ENCODE measurements around the gene ACER2.

The ACER2 gene

DNA sequence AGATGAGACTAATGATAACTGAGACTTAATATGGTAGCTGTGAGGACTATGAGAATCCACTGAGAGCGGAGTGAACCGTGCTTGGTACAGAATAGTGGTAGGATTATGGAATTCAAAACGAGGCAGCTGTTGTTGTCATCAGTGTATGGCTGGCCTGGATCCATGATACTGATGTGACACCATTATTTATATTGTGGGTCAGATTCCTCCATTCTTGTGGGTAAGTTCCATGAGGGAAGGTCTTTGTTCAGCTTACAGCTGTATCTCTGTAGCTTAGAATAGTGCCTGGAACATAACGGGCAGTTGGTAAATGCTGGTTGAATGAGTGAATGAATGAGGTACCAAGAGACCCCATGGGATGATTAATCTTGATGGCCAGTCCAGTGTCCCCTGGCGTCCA lies 61.8 kb downstream of the ACER2 start:
- TF ChIP-seq HDGF (IDR thresholded peaks at IDR 0.05; ENCODE audit: borderline replicate concordance) (no peak), BHLHE40 (IDR thresholded peaks at IDR 0.05; ENCODE audit: borderline replicate concordance) (no peak), ARNT (IDR thresholded peaks at IDR 0.05) (no peak), ELF4 (IDR thresholded peaks at IDR 0.05) (no peak), L3MBTL2 (conservative IDR thresholded peaks at IDR 0.05) (no peak), LEF1 (IDR thresholded peaks at IDR 0.05; ENCODE audit: borderline replicate concordance) (no peak), ZNF384 (IDR thresholded peaks at IDR 0.05) (no peak), FOXM1 (IDR thresholded peaks at IDR 0.05; ENCODE audit: borderline replicate concordance) (no peak), FOXK2 (IDR thresholded peaks at IDR 0.05) (no peak), NFRKB (IDR thresholded peaks at IDR 0.05) (no peak), SP1 (IDR thresholded peaks at IDR 0.05) (no peak)
- TF ChIP-seq, protein P1, sequence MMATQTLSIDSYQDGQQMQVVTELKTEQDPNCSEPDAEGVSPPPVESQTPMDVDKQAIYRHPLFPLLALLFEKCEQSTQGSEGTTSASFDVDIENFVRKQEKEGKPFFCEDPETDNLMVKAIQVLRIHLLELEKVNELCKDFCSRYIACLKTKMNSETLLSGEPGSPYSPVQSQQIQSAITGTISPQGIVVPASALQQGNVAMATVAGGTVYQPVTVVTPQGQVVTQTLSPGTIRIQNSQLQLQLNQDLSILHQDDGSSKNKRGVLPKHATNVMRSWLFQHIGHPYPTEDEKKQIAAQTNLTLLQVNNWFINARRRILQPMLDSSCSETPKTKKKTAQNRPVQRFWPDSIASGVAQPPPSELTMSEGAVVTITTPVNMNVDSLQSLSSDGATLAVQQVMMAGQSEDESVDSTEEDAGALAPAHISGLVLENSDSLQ (IDR thresholded peaks at IDR 0.05), result no peak
- ChIA-PET CTCF (interaction anchor here (1.1 kb wide), 1 partner anchor 469 kb away, joined by 3 read pairs; no protein-coding TSS in a partner anchor), POLR2A (no interaction called here)
- no peak for DNase-seq (ENCODE audit: extremely low spot score)

DNA sequence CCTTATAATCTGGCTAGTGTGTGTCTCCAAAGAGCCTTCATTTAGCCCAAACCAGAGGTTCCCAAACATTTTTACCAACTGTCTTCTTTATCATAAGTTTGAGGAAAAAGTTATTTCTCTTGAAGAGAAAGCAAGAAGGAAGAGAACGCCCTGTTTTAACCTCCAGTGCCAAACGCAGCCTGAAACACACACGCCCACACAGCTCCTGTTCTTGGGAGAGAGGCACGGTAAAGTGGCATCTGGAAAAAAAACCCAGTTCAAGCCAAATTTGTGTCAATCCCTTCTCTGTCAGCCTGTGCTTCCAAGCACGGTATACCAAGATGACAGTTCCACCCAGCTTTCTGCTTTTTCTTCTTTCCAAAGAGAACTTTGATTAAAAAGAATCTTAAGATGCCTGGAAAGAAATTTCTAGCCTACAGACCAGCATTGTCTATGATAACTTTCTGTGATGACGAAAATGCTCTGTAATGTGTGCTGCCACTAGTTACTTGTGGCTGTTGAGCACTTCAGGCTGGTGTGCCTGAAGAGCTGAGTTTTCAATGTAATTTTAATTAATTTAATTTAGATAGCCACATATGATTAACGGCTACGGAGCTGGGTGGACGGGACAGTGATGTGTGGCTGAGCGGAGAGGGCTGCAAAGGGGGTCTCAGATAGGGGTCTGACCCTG lies 62.3 kb downstream of the ACER2 start:
- ChIA-PET POLR2A (no interaction called here), CTCF (interaction anchor here (0.7 to 1.1 kb wide), 2 partner anchors 171 to 469 kb away, joined by 3 read pairs; no protein-coding TSS in a partner anchor)

DNA sequence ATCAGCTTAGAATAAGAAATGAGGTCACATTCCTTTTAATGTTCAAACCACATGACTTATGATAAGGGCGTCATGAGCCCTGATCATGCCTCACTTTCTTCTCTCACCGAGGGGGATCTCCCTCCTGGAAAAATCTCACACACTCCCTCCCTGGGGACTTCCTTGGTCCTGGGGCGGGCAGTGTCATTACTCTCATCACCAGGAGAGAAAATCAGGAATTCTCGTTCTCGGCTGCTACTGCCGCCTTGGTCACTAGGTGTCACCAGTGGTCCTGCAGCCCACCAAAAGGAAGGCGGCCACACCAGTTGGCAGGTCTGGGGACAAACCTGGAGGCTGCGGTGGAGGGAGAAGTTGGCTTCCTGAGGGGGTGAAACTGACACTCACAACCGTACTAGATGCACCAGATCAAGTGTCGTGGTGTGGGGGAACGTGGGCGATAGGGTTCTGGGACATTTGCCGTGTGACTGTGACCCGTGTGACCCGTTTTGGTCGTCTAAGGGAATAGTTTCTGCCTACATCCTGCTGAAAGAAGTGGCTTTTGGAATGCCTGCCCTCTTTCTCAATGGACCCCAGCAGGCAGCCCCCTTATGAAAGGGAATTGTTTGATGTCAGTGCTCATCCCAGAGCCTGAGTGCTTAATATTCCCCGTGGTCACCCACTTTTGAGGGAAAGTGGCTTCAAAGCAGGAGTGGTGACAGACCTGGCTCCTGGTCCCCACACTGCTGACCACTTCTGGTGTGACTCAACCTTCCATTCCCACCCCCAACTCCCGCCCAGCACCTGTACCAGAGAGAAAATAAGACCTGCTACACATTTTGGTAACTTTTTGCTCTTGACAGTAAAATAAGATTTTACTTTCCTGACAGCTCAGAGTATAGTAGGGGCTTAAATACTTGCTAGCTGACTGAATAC lies 63.2 kb downstream of the ACER2 start:
- CTCF ChIA-PET, result interaction anchor here (0.7 to 1.1 kb wide), 2 partner anchors 170 to 468 kb away, joined by 3 read pairs; no protein-coding TSS in a partner anchor
- POLR2A ChIA-PET, result no interaction called here
- peak; percentile 89 for DNase-seq (ENCODE audit: extremely low spot score)
- TF ChIP-seq TARDBP (IDR thresholded peaks at IDR 0.05), result no peak
- no peak for TF ChIP-seq LEF1 (IDR thresholded peaks at IDR 0.05; ENCODE audit: borderline replicate concordance)
- no peak for TF ChIP-seq BHLHE40 (IDR thresholded peaks at IDR 0.05; ENCODE audit: borderline replicate concordance)
- no peak for TF ChIP-seq NFRKB (IDR thresholded peaks at IDR 0.05)
- no peak for TF ChIP-seq HDGF (IDR thresholded peaks at IDR 0.05; ENCODE audit: borderline replicate concordance)
- no peak for TF ChIP-seq FOXK2 (IDR thresholded peaks at IDR 0.05)
- TF ChIP-seq FOXA1 (IDR thresholded peaks at IDR 0.05), result no peak
- TF ChIP-seq L3MBTL2 (conservative IDR thresholded peaks at IDR 0.05), result no peak
- no peak for TF ChIP-seq ZNF384 (IDR thresholded peaks at IDR 0.05)
- TF ChIP-seq ELF4 (IDR thresholded peaks at IDR 0.05), result no peak
- no peak for TF ChIP-seq CTBP1 (IDR thresholded peaks at IDR 0.05; ENCODE audit: borderline replicate concordance)
- TF ChIP-seq, protein P1 (IDR thresholded peaks at IDR 0.05), result no peak
- no peak for TF ChIP-seq ARNT (IDR thresholded peaks at IDR 0.05)
- no peak for TF ChIP-seq FOXM1 (IDR thresholded peaks at IDR 0.05; ENCODE audit: borderline replicate concordance)
- TF ChIP-seq SP1 (IDR thresholded peaks at IDR 0.05), result no peak

More for the DNA sequence above, 62.3 kb downstream of the ACER2 start:
- TF ChIP-seq ARNT (IDR thresholded peaks at IDR 0.05), result no peak
- TF ChIP-seq L3MBTL2 (conservative IDR thresholded peaks at IDR 0.05), result no peak
- TF ChIP-seq, protein P1 (IDR thresholded peaks at IDR 0.05), result no peak
- TF ChIP-seq TARDBP (IDR thresholded peaks at IDR 0.05), result no peak
- TF ChIP-seq SUZ12 (IDR thresholded peaks at IDR 0.05), result no peak
- TF ChIP-seq HDGF (IDR thresholded peaks at IDR 0.05; ENCODE audit: borderline replicate concordance), result no peak
- no peak for TF ChIP-seq FOXK2 (IDR thresholded peaks at IDR 0.05)
- no peak for TF ChIP-seq SP1 (IDR thresholded peaks at IDR 0.05)
- TF ChIP-seq ZNF384 (IDR thresholded peaks at IDR 0.05), result no peak
- TF ChIP-seq FOXA1 (IDR thresholded peaks at IDR 0.05), result no peak
- no peak for TF ChIP-seq FOXM1 (IDR thresholded peaks at IDR 0.05; ENCODE audit: borderline replicate concordance)
- no peak for TF ChIP-seq LEF1 (IDR thresholded peaks at IDR 0.05; ENCODE audit: borderline replicate concordance)
- no peak for TF ChIP-seq CTBP1 (IDR thresholded peaks at IDR 0.05; ENCODE audit: borderline replicate concordance)
- TF ChIP-seq ELF4 (IDR thresholded peaks at IDR 0.05), result no peak
- no peak for TF ChIP-seq BHLHE40 (IDR thresholded peaks at IDR 0.05; ENCODE audit: borderline replicate concordance)
- DNase-seq (ENCODE audit: extremely low spot score), result no peak

DNA sequence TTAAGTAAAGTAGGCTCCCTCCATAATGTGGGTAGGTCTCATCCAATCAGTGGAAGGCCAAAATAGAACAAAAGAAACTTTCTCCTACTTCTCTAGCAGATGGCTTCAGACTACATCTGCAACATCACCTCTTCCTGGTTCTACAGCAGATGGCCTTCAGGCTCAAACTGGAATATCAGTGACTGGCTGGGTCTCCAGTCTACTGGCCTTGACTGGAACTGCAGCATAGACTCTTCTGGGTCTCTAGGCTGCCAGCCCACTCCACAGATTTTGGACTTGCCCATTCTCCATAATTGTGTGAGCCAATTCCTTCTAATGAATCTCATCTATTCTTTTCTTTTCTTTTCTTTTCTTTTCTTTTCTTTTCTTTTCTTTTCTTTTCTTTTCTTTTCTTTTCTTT lies 64.8 kb downstream of the ACER2 start:
- CTCF ChIA-PET, result interaction anchor here (0.7 kb wide), 1 partner anchor 727 kb away, joined by 4 read pairs; no protein-coding TSS in a partner anchor
- TF ChIP-seq FOXM1 (IDR thresholded peaks at IDR 0.05; ENCODE audit: borderline replicate concordance), result no peak
- no peak for TF ChIP-seq NFRKB (IDR thresholded peaks at IDR 0.05)
- TF ChIP-seq TARDBP (IDR thresholded peaks at IDR 0.05), result no peak
- TF ChIP-seq BHLHE40 (IDR thresholded peaks at IDR 0.05; ENCODE audit: borderline replicate concordance), result no peak
- no peak for TF ChIP-seq L3MBTL2 (conservative IDR thresholded peaks at IDR 0.05)
- no peak for TF ChIP-seq SP1 (IDR thresholded peaks at IDR 0.05)
- TF ChIP-seq LEF1 (IDR thresholded peaks at IDR 0.05; ENCODE audit: borderline replicate concordance), result no peak
- TF ChIP-seq HDGF (IDR thresholded peaks at IDR 0.05; ENCODE audit: borderline replicate concordance), result no peak
- no peak for TF ChIP-seq SUZ12 (IDR thresholded peaks at IDR 0.05)
- TF ChIP-seq ZNF384 (IDR thresholded peaks at IDR 0.05), result no peak

DNA sequence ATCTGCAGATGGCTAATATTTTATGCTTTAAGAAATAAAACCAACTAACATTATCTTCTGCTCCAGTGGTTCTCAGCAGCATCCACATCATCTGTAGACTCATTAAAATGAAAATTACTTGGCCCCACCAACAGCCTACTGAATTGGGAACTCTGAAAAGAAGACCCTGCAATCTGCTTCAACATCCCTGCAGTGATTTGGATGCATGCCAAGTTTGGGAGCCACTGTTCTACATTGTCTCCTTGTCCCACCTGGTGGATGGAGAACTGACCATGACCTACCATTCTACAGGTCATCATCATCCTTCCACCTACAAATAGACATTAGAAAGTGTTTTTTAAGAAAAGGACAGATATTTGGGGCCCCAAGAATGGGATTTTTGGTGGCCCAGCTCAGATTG lies 71.1 kb downstream of the ACER2 start:
- DNase-seq (ENCODE audit: extremely low spot score), result no peak
- no peak for TF ChIP-seq FOXK2 (IDR thresholded peaks at IDR 0.05)
- TF ChIP-seq ZNF384 (IDR thresholded peaks at IDR 0.05), result no peak
- no peak for TF ChIP-seq TARDBP (IDR thresholded peaks at IDR 0.05)
- no peak for TF ChIP-seq ARNT (IDR thresholded peaks at IDR 0.05)
- no peak for TF ChIP-seq HDGF (IDR thresholded peaks at IDR 0.05; ENCODE audit: borderline replicate concordance)
- TF ChIP-seq ELF4 (IDR thresholded peaks at IDR 0.05), result no peak
- TF ChIP-seq SUZ12 (IDR thresholded peaks at IDR 0.05), result no peak
- TF ChIP-seq, protein P1 (IDR thresholded peaks at IDR 0.05), result no peak
- no peak for TF ChIP-seq NFRKB (IDR thresholded peaks at IDR 0.05)
- TF ChIP-seq LEF1 (IDR thresholded peaks at IDR 0.05; ENCODE audit: borderline replicate concordance), result no peak
- no peak for TF ChIP-seq SP1 (IDR thresholded peaks at IDR 0.05)
- TF ChIP-seq FOXA1 (IDR thresholded peaks at IDR 0.05), result no peak
- no peak for TF ChIP-seq BHLHE40 (IDR thresholded peaks at IDR 0.05; ENCODE audit: borderline replicate concordance)
- no peak for TF ChIP-seq L3MBTL2 (conservative IDR thresholded peaks at IDR 0.05)
- ChIA-PET CTCF (interaction anchor here (0.7 to 2.4 kb wide), 2 partner anchors 9 to 15 kb away, joined by 3 to 12 read pairs; no protein-coding TSS in a partner anchor), POLR2A (no interaction called here)

More for the DNA sequence above, 64.8 kb downstream of the ACER2 start:
- no peak for DNase-seq (ENCODE audit: extremely low spot score)
- POLR2A ChIA-PET, result no interaction called here

Data from HEK293T (cell line).